ENCODE measurements around the gene PIK3C3. TPM values are rescaled to one million over a fixed set of nuclear protein-coding genes. Genes with fewer than 3 reads are reported as not detected.

PIK3C3 gene
- total RNA-seq, 2 donors from 2014 or later = 23.1 to 31.0 TPM

GRCh38 chr18:42068030-42068429 is 113.0 kb downstream of the PIK3C3 start:
- H3K27ac ChIP-seq = no peak overlapping the region
- no peak for DNase-seq
- intact Hi-C loops (cut with DNase I) = no loop called here
- ATAC-seq = no peak
- no peaks in the 10 kb centered on the region for H3K4me1 ChIP-seq
- no peaks in the 10 kb centered on the region for H3K9me3 ChIP-seq
- H3K27me3 ChIP-seq = no peaks in the 10 kb centered on the region
- WGBS, 2 donors = 76 to 78% methylated on average over 3 of the region's 3 CpGs
- peaks cover 0 to 4% of the 10 kb centered on the region in 2 donors for H3K36me3 ChIP-seq (replicated peaks in 1 of 2; ENCODE audit: insufficient read depth in 1 of 2, low read depth in 2 of 2)
- no peak for TF ChIP-seq POLR2A (IDR thresholded peaks at IDR 0.05)
- TF ChIP-seq CTCF (IDR thresholded peaks at IDR 0.05) = no peak
- H3K4me3 ChIP-seq = no peak overlapping the region

GRCh38 chr18:42069036-42069435 is 114.0 kb downstream of the PIK3C3 start:
- Histone ChIP-seq H3K4me3 (no peak overlapping the region), H3K27ac (no peak overlapping the region), H3K9me3 (no peaks in the 10 kb centered on the region), H3K36me3 (replicated peaks in 1 of 2; ENCODE audit: insufficient read depth in 1 of 2, low read depth in 2 of 2) (peaks cover 0 to 4% of the 10 kb centered on the region in 2 donors), H3K27me3 (no peaks in the 10 kb centered on the region), H3K4me1 (no peaks in the 10 kb centered on the region)
- no peak for ATAC-seq
- no peak for DNase-seq
- TF ChIP-seq POLR2A (IDR thresholded peaks at IDR 0.05) = no peak
- TF ChIP-seq CTCF (IDR thresholded peaks at IDR 0.05) = no peak
- intact Hi-C loops (cut with DNase I) = no loop called here

GRCh38 chr18:42072407-42072806 is 117.4 kb downstream of the PIK3C3 start:
- Histone ChIP-seq H3K27ac (no peak overlapping the region), H3K36me3 (replicated peaks in 1 of 2; ENCODE audit: insufficient read depth in 1 of 2, low read depth in 2 of 2) (peaks cover 0 to 4% of the 10 kb centered on the region in 2 donors), H3K4me3 (no peak overlapping the region), H3K9me3 (no peaks in the 10 kb centered on the region), H3K27me3 (no peaks in the 10 kb centered on the region), H3K4me1 (no peaks in the 10 kb centered on the region)
- intact Hi-C loops (cut with DNase I) = no loop called here
- 93 to 94% methylated on average over 4 of the region's 4 CpGs for WGBS, 2 donors
- TF ChIP-seq CTCF (IDR thresholded peaks at IDR 0.05) = no peak
- TF ChIP-seq POLR2A (IDR thresholded peaks at IDR 0.05) = no peak
- DNase-seq (no peak), ATAC-seq (no peak)

- WGBS, 2 donors = 84 to 89% methylated on average over 3 of the region's 3 CpGs
- no peaks in the 10 kb centered on the region for H3K27me3 ChIP-seq
- H3K9me3 ChIP-seq = no peaks in the 10 kb centered on the region
- DNase-seq (no peak), ATAC-seq (no peak)
- H3K4me1 ChIP-seq = no peaks in the 10 kb centered on the region
- no peak overlapping the region for H3K27ac ChIP-seq
- no peak overlapping the region for H3K4me3 ChIP-seq
- peaks cover 0 to 4% of the 10 kb centered on the region in 2 donors for H3K36me3 ChIP-seq (replicated peaks in 1 of 2; ENCODE audit: insufficient read depth in 1 of 2, low read depth in 2 of 2)
- TF ChIP-seq CTCF (IDR thresholded peaks at IDR 0.05) (no peak), POLR2A (IDR thresholded peaks at IDR 0.05) (no peak)
- intact Hi-C loops (cut with DNase I) = no loop called here
Measured at GRCh38 chr18:42074704-42075103, 119.7 kb downstream of the PIK3C3 start.

DNA sequence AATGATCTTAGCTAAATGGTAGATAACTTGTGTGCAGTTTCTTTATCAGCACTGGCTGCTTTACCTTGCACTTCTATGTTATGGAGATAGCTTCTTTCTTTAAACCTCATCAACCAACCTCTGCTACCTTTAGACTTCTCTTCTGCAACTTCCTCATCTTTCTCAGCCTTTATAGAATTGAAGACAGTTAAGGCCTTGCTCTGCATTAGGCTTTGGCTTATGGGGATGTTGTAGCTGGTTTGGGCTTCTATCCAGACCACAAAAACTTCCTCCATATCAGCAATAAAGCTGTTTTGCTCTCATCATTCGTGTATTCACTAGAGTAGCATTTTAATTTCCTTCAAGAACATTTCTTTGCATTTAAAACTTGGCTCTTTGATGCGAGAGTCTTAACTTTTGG is 123.7 kb downstream of the PIK3C3 start:
- H3K4me1 ChIP-seq = no peaks in the 10 kb centered on the region
- TF ChIP-seq POLR2A (IDR thresholded peaks at IDR 0.05) (no peak), CTCF (IDR thresholded peaks at IDR 0.05) (no peak)
- H3K9me3 ChIP-seq = no peaks in the 10 kb centered on the region
- H3K4me3 ChIP-seq = no peak overlapping the region
- intact Hi-C loops (cut with DNase I) = no loop called here
- 75 to 83% methylated on average over 2 of the region's 2 CpGs for WGBS, 2 donors
- DNase-seq = no peak
- no peak overlapping the region for H3K27ac ChIP-seq
- no peak for ATAC-seq
- H3K27me3 ChIP-seq = no peaks in the 10 kb centered on the region
- H3K36me3 ChIP-seq (replicated peaks in 1 of 2; ENCODE audit: insufficient read depth in 1 of 2, low read depth in 2 of 2) = peaks cover 0 to 5% of the 10 kb centered on the region in 2 donors
